Natural killer cell (primary cell): ENCODE data around the gene GPHN. TPM values are rescaled to one million over a fixed set of nuclear protein-coding genes. Genes with fewer than 3 reads are reported as not detected.

Experiments used
- ATAC-seq, 3 donors: fragments of 150-1000 bp in 2 of 3; fragments of 200-7000 bp in 1 of 3; cut with Tn5 transposase; 1 replicate in 1 of 3; 2 replicates in 2 of 3; pipeline ENCODE4 v1.10.0; 2021; ENCODE audit warnings: mild to moderate bottlenecking in 2 of 3, moderate library complexity in 2 of 3
- DNase-seq, 2 donors: peaks; one replicate each; pipeline versions ENCODE4 v3.0.0 to v3.0.0-alpha.2; 2013 to 2021; ENCODE audit warnings: mixed read lengths in 1 of 2
- H3K27ac ChIP-seq: one replicate; pipeline ENCODE4 v1.5.1; 2013; ENCODE audit warnings: mild to moderate bottlenecking, low read length
- H3K27me3 ChIP-seq: one replicate; pipeline ENCODE4 v1.6.1; 2013; ENCODE audit warnings: low read length; ENCODE audit not compliant: control insufficient read depth, insufficient read depth
- H3K36me3 ChIP-seq: one replicate; pipeline ENCODE4 v1.6.1; 2013; ENCODE audit warnings: low read length; ENCODE audit not compliant: control insufficient read depth, insufficient read depth
- H3K4me1 ChIP-seq: one replicate; pipeline ENCODE4 v1.6.1; 2013; ENCODE audit warnings: low read length; ENCODE audit not compliant: control insufficient read depth, insufficient read depth
- H3K4me3 ChIP-seq: one replicate; pipeline ENCODE4 v1.5.1; 2013; ENCODE audit warnings: low read length
- H3K9me3 ChIP-seq: one replicate; pipeline ENCODE4 v1.6.1; 2013; ENCODE audit warnings: low read length; ENCODE audit not compliant: control insufficient read depth, insufficient read depth
- H3K27ac Mint-ChIP-seq, 2 donors: one replicate each; pipeline ENCODE4 v1.8.0; 2022; ENCODE audit warnings: mild to moderate bottlenecking in 2 of 2, mixed read lengths in 2 of 2, moderate library complexity in 1 of 2
- H3K27me3 Mint-ChIP-seq, 2 donors: one replicate each; pipeline ENCODE4 v1.8.0; 2022; ENCODE audit warnings: low read depth in 2 of 2, mixed read lengths in 2 of 2
- H3K36me3 Mint-ChIP-seq: one replicate; pipeline ENCODE4 v1.8.0; 2022; ENCODE audit warnings: mixed read lengths
- H3K4me1 Mint-ChIP-seq, 2 donors: one replicate each; pipeline ENCODE4 v1.8.0; 2022; ENCODE audit warnings: mixed read lengths in 2 of 2
- H3K4me3 Mint-ChIP-seq: one replicate; pipeline ENCODE4 v1.8.0; 2022; ENCODE audit warnings: mild to moderate bottlenecking, moderate library complexity, mixed read lengths
- H3K9me3 Mint-ChIP-seq, 2 donors: one replicate each; pipeline ENCODE4 v1.8.0; 2022; ENCODE audit warnings: mixed read lengths in 2 of 2
- CTCF ChIP-seq: fragments of 200-600 bp; IDR thresholded peaks from one replicate; pipeline ENCODE4 v1.8.0; 2022; ENCODE audit warnings: antibody characterized with exemption
- WGBS: methylation state at CpG from one replicate; pipeline ENCODE4 v1.1.7; 2013; ENCODE audit warnings: missing lambda C conversion rate; ENCODE audit not compliant: insufficient coverage; 5-methylcytosine and 5-hydroxymethylcytosine counted together
- intact Hi-C: fragments of 100-400 bp; cut with micrococcal nuclease; formaldehyde crosslinking; loops from one replicate; pipeline ENCODE4 v1.14.2; 2022
- total RNA-seq, 4 donors: library from RNA; stranded (reverse); fragments of 120-200 nt in 1 of 4; gene quantifications; one replicate each; pipeline versions ENCODE4 v1.2.3 to v1.2.4, GENCODE V29; 2013 to 2022

Gene GPHN
- total RNA-seq, 3 donors from 2014 or later (not counting 1 experiment from before 2014, with no cell fraction given), result 6.3 to 9.4 (median 8.7) TPM

GRCh38 chr14:67166450-67166853, 658.5 kb downstream of the GPHN start:
- Histone ChIP-seq H3K36me3 (no peaks in the 10 kb centered on the region), H3K4me3 (no peak overlapping the region), H3K4me1 (no peaks in the 10 kb centered on the region), H3K27me3 (no peaks in the 10 kb centered on the region), H3K27ac (no peak overlapping the region), H3K9me3 (no peaks in the 10 kb centered on the region)
- intact Hi-C loops, result loop anchor here (1.0 kb wide), 1 partner anchor 120 kb away; no protein-coding TSS in a partner anchor
- ATAC-seq (no peak), DNase-seq (peak in 1 of 2 donors; percentile 66)
- Mint-ChIP-seq H3K36me3 (no peaks in the 10 kb centered on the region), H3K9me3 (no peaks in the 10 kb centered on the region), H3K4me3 (no peak overlapping the region), H3K27ac (no peak overlapping the region), H3K27me3 (no peaks in the 10 kb centered on the region), H3K4me1 (no peaks in the 10 kb centered on the region)
- 95% methylated on average over 5 of the region's 5 CpGs for WGBS
- peak; percentile 61 for TF ChIP-seq CTCF

GRCh38 chr14:67167420-67168109, 659.6 kb downstream of the GPHN start:
- no CpG with 5 or more reads among the region's 2 CpGs for WGBS
- no peak for TF ChIP-seq CTCF
- Mint-ChIP-seq H3K36me3 (no peaks in the 10 kb centered on the region), H3K27ac (no peak overlapping the region), H3K4me1 (no peaks in the 10 kb centered on the region), H3K9me3 (no peaks in the 10 kb centered on the region), H3K4me3 (no peak overlapping the region), H3K27me3 (no peaks in the 10 kb centered on the region)
- H3K4me1 ChIP-seq, result no peaks in the 10 kb centered on the region
- no peak overlapping the region for H3K4me3 ChIP-seq
- H3K36me3 ChIP-seq, result no peaks in the 10 kb centered on the region
- DNase-seq (no peak), ATAC-seq (no peak)
- no peaks in the 10 kb centered on the region for H3K9me3 ChIP-seq
- no peak overlapping the region for H3K27ac ChIP-seq
- intact Hi-C loops, result no loop called here
- H3K27me3 ChIP-seq, result no peaks in the 10 kb centered on the region

- Mint-ChIP-seq H3K36me3 (peaks cover 1% of the 10 kb centered on the region), H3K27me3 (no peaks in the 10 kb centered on the region), H3K4me3 (no peak overlapping the region), H3K9me3 (no peaks in the 10 kb centered on the region), H3K4me1 (no peaks in the 10 kb centered on the region), H3K27ac (no peak overlapping the region)
- no peak for TF ChIP-seq CTCF
- DNase-seq, result no peak
- H3K27ac ChIP-seq, result no peak overlapping the region
- no peak for ATAC-seq
- H3K4me1 ChIP-seq, result no peaks in the 10 kb centered on the region
- H3K36me3 ChIP-seq, result no peaks in the 10 kb centered on the region
- no peaks in the 10 kb centered on the region for H3K27me3 ChIP-seq
- WGBS, result 100% methylated on average over 1 of the region's 1 CpG
- peaks cover 2% of the 10 kb centered on the region for H3K9me3 ChIP-seq
- intact Hi-C loops, result no loop called here
- H3K4me3 ChIP-seq, result no peak overlapping the region
These were observed 660.1 kb downstream of the GPHN start for GRCh38 chr14:67168110-67168441.

GRCh38 chr14:67170660-67171059, 662.7 kb downstream of the GPHN start:
- no peaks in the 10 kb centered on the region for H3K27me3 Mint-ChIP-seq
- Histone ChIP-seq H3K4me1 (no peaks in the 10 kb centered on the region), H3K27ac (no peak overlapping the region), H3K36me3 (no peaks in the 10 kb centered on the region), H3K9me3 (peaks cover 6% of the 10 kb centered on the region), H3K27me3 (no peaks in the 10 kb centered on the region), H3K4me3 (no peak overlapping the region)
- H3K9me3 Mint-ChIP-seq, result peaks cover 2 to 4% of the 10 kb centered on the region in 2 donors
- no peaks in the 10 kb centered on the region for H3K4me1 Mint-ChIP-seq
- 15% methylated on average over 1 of the region's 1 CpG for WGBS
- peaks cover 8% of the 10 kb centered on the region for H3K36me3 Mint-ChIP-seq
- no peak overlapping the region for H3K27ac Mint-ChIP-seq
- TF ChIP-seq CTCF, result no peak
- intact Hi-C loops, result no loop called here
- H3K4me3 Mint-ChIP-seq, result no peak overlapping the region
- peak in 1 of 3 donors; percentile 41 for ATAC-seq
- no peak for DNase-seq
